Measurements from ENCODE around the gene NFYB. TPM values are rescaled to one million over a fixed set of nuclear protein-coding genes. Genes with fewer than 3 reads are reported as not detected.

NFYB gene
- total RNA-seq (2022; extraction: Qiagen RNA extraction; ENCODE audit: low read depth): 25.1 to 32.9 TPM (median 26.9 TPM) in 5 replicates

DNA sequence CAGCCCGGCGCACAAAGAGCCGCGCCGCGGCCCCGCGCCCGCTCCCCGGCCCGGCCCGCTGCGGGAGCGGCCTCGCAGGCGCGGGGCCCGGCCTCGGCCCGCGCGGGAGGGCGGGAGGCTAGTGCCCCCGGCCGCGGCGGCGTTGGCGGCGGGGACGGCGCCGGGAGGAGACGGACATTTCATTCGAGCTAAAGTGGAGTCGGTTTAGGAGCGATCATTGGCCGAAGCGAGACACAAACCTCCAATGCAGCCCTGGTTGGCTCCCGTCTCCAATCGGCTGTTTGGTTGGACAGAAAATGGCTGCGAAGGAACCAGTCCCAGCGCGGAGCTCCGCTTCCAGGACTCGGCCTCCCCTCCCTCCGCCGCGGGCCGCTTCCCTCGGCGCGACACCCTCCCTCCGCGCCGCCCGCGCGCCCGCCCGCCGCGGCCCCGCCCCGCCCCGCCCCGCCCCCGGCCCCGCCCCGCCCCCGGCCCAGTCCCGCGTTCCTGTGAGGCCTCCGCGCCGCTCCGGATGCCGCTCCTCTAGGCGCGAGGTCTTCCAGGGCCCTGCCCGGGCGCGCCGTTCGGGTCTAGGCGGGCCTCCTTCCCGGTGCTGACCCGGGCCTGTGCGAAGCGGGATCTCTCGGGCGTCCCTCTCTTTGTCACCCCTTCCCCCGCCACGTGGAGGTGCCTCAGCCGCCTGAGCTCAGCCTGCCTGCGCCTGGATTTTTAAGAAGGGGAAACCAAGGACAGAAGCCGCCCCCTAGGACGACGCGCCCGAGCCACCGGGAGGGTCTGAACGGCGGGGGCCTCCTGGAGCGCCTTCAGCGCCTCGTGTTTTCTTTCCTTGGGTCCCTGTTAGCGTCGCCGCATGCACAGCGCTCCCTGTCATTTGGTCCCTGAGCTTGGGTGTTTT lies at the start of gene NFYB:
TSS of gene NFYB (minus strand) at position 309 of the 895 bp plus-strand sequence. CDS start 2,757 bp downstream, outside the sequence.

Other genes with a start within 250 kb of the NFYB start
- gene HSP90B1, start 207.8 kb downstream of the NFYB start, total RNA-seq (2022; extraction: Qiagen RNA extraction; ENCODE audit: low read depth): 572 to 770 TPM (median 609 TPM) in 5 replicates
- 20.7 to 33.2 TPM (median 25.1 TPM) in 5 replicates for gene TDG, start 172.3 kb downstream of the NFYB start, total RNA-seq (2022; extraction: Qiagen RNA extraction; ENCODE audit: low read depth)
- 0.20 to 0.59 TPM (median 0.21 TPM) in 4 of 5 replicates, not detected in the other for gene GLT8D2, start 88.0 kb downstream of the NFYB start, total RNA-seq (2022; extraction: Qiagen RNA extraction; ENCODE audit: low read depth)
- gene HCFC2, start 73.7 kb downstream of the NFYB start, total RNA-seq (2022; extraction: Qiagen RNA extraction; ENCODE audit: low read depth): 4.4 to 6.1 TPM (median 5.1 TPM) in 5 replicates
- 850 to 1,127 TPM (median 1,016 TPM) in 5 replicates for gene TXNRD1, start 77.6 kb upstream of the NFYB start, total RNA-seq (2022; extraction: Qiagen RNA extraction; ENCODE audit: low read depth)
- 6.3 to 9.3 TPM (median 7.0 TPM) in 5 replicates for gene EID3, start 165.5 kb upstream of the NFYB start, total RNA-seq (2022; extraction: Qiagen RNA extraction; ENCODE audit: low read depth)